Brain pericyte (primary cell): ENCODE measurements around the gene KDM4B.
"Not testable (repeated sequence)": the region's sequence is repeated elsewhere in the genome, so short reads cannot be mapped to it uniquely, and the experiment has no call there.

Experiments used
- DNase-seq: peaks from one replicate; pipeline ENCODE4 v3.0.0-alpha.2; 2012; ENCODE audit warnings: low read depth, low spot score

KDM4B gene

GRCh38 chr19:5195587-5195986 is 226.7 kb downstream of the KDM4B start:
- DNase-seq: not testable (repeated sequence)

GRCh38 chr19:5196832-5197231 is 227.9 kb downstream of the KDM4B start:
- no peak for DNase-seq

- no peak for DNase-seq
These were observed 231.9 kb downstream of the KDM4B start for GRCh38 chr19:5200844-5201243.

- no peak for DNase-seq
These were observed 233.6 kb downstream of the KDM4B start for GRCh38 chr19:5202553-5202952.
